Measurements from ENCODE around the gene BMP7.
A peak's percentile ranks its signal among the peaks of the same experiment; 100 is the strongest.
"Not testable (repeated sequence)": the region's sequence is repeated elsewhere in the genome, so short reads cannot be mapped to it uniquely, and the experiment has no call there.

BMP7 gene

GRCh38 chr20:57173986-57174385 lies 92.5 kb downstream of the BMP7 start:
- DNase-seq, result no peak

GRCh38 chr20:57173041-57173440 lies 93.4 kb downstream of the BMP7 start:
- DNase-seq, result no peak

GRCh38 chr20:57170343-57170742 lies 96.1 kb downstream of the BMP7 start:
- DNase-seq, result no peak

- no peak for DNase-seq
These were observed 97.3 kb downstream of the BMP7 start for GRCh38 chr20:57169162-57169561.

- peak in 8 of 58 donors; percentile 5 to 29 (median 12) for DNase-seq
These were observed 98.3 kb downstream of the BMP7 start for GRCh38 chr20:57167971-57168701.

GRCh38 chr20:57167292-57167655 lies 99.2 kb downstream of the BMP7 start:
- no peak for DNase-seq

- no peak for DNase-seq
These were observed 99.7 kb downstream of the BMP7 start for GRCh38 chr20:57166568-57167291.

GRCh38 chr20:57165427-57166004 lies 100.9 kb downstream of the BMP7 start:
- DNase-seq, result no peak

GRCh38 chr20:57164872-57165271 lies 101.6 kb downstream of the BMP7 start:
- no peak for DNase-seq

- DNase-seq, result no peak
These were observed 103.4 kb downstream of the BMP7 start for GRCh38 chr20:57163041-57163440.

- DNase-seq, result peak in 1 of 58 donors; percentile 52
These were observed 104.1 kb downstream of the BMP7 start for GRCh38 chr20:57162362-57162652.

- DNase-seq, result peak in 2 of 58 donors; percentile 13 to 52
These were observed 104.7 kb downstream of the BMP7 start for GRCh38 chr20:57161478-57162361.

- no peak for DNase-seq
These were observed 105.5 kb downstream of the BMP7 start for GRCh38 chr20:57160985-57161384.

- no peak for DNase-seq
These were observed 106.4 kb downstream of the BMP7 start for GRCh38 chr20:57159945-57160610.

GRCh38 chr20:57159193-57159851 lies 107.1 kb downstream of the BMP7 start:
- no peak for DNase-seq

- no peak for DNase-seq
These were observed 108.0 kb downstream of the BMP7 start for GRCh38 chr20:57158474-57158873.

- not testable (repeated sequence) for DNase-seq
These were observed 108.7 kb downstream of the BMP7 start for GRCh38 chr20:57157787-57158186.

- no peak for DNase-seq
These were observed 109.2 kb downstream of the BMP7 start for GRCh38 chr20:57157106-57157691.

GRCh38 chr20:57156011-57156729 lies 110.3 kb downstream of the BMP7 start:
- no peak for DNase-seq

- no peak for DNase-seq
These were observed 111.0 kb downstream of the BMP7 start for GRCh38 chr20:57155415-57155814.

Measured in anterior cingulate cortex (tissue), 58 donors.